NOMO-1 treated with dmso at 0.1 percent for 144 hours (cell line): ENCODE results near the gene CEP192.

Source experiments
- DNase-seq: peaks from one replicate; lab custom pipeline; 2025; ENCODE audit not compliant: unreplicated experiment; lab: John Stamatoyannopoulos, UW

CEP192 gene

DNA sequence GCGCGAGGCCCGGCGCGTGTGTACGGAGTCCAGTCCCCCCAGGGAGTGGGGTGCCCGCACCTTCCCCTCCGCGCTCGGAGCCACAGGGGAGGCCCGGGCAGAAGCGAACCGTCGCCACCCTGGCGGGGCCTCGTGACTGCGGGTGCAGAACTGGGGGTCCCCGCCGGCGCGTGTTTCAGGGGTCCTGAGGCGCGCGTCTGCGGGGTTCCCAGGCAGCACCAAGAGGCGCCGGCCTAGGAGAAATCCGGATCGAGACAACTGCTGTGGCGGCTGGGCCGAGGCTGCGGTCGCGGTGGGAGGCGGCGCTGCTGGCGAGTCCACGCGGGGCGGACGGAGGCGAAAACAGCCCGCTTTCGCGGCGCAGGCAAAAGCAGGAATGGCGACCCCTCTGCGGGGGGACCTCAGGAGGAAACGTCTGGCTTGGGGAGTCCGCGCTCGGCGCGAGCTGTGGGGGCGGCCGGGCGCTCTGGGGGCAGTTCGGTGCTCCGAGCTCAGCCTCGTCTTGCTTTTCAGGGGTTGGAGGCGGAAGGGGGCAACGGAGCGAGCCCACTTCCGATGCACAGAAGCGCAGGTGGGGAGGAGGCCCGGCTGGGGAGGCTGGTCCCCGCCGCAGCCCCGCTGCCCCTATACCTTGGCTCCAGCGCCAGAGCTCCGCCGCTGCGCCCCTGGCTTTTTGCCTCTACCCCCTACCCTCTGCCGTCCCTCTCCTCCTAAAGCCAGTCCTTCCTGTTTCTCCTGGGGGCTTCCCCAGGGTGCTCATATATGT is 145.9 kb downstream of the CEP192 start:
- no peak for DNase-seq

DNA sequence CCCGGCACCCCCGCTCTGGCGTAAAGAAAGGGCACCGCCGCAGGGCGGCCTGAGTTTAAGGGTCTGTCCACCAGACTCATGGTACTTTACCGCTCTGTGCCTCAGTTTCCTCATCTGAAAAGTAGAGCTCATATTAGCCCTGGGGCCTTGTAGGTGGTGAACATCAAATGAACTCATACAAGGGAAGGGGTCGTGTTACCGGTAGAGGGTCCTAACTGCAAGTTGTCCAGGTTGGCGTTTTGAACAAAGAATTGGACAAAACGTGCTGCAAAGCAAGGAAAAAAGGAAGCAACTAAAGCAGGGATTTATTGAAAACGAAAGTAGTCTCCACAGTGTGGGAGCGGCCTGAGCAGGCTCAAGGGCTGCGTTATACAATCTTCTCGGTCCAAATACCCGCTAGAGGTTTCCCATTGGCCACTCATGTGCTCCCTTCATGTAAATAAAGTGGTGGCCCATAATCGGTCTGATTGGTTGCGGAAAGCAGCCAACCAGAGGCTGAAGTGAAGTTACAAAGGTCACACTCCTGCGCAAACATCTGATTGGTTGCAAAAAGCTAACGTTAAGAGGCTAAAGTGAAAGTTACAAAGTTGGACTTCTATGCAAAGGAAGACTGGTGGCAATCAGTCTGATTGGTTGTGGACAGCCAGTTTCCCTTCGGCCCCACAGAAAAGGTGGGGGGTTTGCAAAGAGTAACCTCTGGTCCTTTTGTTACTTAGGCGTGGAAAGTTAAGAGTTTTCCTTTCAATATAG is 146.7 kb downstream of the CEP192 start:
- peak; percentile 80 for DNase-seq

DNA sequence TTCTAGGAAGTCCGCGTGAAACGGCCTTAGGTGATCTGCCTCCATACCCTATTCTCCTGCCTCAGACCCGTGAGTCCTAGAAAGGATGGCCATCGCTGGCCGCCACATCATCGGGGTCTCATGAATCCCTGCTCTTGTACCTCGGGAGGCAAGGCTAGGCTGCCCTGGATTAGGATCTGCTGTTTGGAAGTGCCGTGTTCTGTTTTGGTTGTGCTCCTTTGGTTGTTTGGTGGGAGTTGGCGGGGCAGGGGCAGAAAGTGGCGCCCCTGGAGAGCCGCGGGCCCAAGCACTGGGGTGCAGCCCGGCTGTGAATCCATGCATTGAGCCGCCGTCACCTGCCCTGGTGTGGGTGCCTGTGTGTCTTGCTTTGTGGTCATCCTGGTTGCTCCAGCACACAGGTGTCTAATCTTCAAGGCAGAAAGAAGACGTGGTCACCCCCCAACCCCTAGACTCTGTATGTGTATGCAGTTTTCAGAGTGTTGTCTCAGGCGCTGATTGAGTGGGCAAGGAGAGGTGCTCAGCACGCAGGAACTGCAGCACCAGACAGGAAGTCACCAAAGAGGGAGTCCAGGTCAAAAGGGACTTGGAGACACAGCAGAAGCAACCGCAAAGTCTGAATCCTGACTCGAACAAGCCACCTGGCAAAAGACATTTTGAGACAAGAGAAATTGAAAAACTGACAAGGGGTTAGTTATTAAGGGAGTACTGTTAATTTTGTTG is 147.4 kb downstream of the CEP192 start:
- no peak for DNase-seq

DNA sequence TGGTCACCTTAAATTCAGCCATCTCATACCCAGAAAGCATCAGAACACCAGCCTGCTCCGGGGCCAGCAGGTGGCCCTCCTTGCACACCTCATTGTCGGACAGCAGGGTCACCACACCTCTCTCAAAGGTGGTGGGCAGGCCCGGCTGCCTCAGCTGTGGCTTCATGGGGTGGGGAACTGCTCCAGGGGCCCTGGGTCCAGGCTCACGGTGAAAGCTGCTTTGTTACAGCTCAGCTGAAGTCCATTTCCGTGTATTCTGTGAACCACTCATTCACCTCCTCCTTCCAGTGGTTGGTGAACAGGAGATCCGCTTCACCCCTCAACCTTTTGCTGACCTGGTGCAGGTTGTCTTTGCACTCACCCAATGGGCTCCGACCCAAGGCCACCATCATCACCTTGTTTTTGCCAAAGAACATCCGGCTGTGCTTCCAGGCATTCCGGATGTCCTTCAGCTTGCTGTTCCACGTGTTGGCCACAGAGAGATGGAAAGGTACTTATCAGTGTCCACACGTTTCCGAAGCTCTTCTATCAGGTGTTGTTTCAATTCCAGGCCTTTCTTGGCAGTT is 148.8 kb downstream of the CEP192 start:
- no peak for DNase-seq

DNA sequence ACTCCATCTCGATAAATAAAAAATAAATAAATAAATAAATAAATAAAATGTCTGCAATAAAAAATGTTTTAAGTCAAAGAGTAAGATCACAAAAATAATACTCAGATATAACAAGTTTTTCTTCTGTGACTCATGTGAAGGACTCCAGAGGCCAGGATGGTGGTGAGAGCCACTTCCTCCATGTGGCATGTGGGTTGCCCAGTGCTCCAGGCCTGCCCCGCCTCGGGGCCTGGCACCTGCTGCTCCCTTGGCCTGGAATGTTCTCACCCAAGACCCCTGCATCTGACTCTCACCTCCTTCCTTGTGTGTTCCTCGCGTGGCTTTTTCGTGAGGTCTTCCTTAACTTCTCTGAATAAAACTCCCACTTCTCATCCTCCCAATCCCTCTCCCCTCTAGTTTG is 150.0 kb downstream of the CEP192 start:
- no peak for DNase-seq

DNA sequence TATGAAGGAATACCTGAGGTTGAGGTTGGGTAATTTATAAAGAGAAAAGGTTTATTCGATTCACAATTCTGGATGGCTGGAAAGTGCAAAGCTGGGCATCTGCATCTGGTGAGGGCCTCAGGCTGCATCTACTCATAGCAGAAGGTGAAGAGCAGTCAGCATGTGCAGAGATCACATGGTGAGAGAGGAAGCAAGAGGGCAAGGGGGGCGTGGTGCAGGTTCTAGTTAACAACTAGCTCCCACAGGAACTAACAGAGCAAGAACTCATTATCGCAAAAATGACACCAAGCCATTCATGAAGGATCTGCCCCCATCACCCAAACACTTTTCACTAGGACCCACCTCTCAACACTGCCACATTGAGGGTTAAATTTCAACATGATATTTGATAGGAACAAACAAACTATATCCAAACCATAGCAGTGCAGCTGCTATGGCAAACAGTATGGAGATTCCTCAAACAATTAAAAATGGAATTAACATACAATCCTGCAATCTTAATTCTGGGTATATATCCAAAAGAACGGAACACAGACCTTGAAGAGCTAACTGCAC is 154.6 kb downstream of the CEP192 start:
- DNase-seq = no peak

DNA sequence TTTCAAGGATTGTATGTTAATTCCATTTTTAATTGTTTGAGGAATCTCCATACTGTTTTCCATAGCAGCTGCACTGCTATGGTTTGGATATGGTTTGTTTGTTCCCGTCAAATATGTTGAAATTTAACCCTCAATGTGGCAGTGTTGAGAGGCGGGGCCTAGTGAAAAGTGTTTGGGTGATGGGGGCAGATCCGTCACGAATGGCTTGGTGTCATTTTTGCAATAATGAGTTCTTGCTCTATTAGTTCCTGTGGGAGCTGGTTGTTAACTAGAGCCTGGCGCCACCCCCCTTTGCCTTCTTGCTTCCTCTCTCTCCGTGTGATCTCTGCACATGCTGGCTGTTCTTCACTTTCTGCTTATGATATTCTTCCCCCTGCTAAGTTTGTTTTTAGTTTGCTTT is 156.0 kb downstream of the CEP192 start:
- DNase-seq = peak; percentile 49

DNA sequence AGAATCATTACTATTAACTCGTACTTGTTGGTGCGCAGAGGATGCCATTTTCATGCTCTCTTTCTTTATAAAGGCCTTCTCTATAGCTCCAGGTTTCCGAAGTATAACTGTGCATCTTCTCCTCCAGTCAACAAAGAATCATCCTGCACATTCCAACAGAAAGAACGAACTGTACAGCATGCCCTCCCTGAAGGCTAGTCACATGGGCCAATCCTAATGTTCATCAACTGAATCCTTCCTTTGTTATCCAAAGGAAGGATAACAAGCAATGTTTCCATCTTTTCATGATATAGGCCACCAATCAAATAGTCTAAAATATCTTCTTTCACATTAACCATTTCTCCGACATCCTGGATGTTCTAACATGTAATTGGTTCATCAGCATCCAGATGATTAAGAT is 160.5 kb downstream of the CEP192 start:
- no peak for DNase-seq

DNA sequence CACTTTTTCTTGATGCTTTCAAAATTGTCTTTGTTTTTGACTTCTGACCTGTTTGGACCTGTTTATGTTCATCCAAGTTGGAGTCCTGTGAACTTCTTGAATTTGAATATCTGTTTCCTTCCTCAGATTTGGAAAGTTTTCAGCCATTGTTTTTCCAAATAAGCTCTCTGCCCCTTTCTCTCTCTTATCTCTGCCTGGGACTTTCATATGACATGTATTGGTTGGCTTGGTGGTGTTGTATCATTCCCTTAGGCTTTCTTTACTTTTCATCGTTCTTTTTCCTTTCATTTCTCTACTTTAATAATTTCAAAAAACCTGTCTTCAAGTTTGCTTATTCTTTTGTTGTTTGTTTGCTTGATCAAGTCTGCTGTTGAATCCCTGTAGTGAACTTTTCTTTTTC is 167.3 kb downstream of the CEP192 start:
- no peak for DNase-seq

DNA sequence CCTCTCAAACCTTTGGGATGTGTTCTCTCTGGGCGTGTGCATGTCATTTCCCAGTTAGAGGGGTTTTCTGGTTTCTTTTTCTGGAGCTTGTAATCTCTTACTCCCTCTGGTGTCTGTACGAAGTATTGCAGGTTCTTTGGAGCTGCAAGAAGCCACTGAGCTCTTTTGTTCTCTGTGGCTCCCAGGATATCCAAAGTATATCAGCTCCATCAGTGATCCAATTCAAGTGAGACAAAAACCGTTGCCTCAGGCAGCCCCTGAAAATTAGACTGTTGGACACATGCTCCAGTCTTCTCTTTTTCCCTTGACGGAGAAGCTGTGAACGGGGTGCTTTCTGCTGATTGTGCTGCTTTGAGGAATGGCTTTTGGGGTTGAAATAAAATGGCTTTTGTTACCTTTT is 168.4 kb downstream of the CEP192 start:
- peak; percentile 27 for DNase-seq

DNA sequence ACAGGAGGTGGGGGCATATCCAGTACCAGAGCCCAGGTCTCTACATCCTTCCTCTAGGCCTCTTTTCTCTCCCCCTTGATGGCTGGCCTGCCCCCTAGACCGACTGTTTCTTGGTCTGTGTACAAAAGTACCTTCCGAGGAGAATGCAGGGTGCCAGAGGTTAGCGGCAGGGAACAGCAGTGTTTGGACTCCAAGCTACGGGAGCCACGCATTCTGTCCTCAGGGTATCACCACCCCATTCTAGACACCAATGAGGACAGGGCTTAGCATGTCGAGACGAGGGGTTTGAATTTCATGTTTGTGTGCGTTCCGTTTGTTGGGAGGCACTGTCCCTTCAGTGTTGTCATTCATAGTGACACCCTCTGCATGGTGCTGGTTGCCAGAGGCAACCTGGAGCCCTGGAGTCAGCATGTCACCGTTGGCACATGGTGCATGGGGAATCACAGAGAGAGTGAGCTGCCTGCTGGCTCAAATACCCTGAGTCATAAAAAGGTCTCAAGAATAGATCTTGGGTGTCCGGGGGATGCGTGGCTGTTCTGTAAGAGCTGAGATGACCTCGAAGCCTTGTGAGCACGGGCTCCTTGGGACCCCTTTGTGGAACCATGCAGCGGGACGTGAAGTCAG is 170.2 kb downstream of the CEP192 start:
- no peak for DNase-seq

DNA sequence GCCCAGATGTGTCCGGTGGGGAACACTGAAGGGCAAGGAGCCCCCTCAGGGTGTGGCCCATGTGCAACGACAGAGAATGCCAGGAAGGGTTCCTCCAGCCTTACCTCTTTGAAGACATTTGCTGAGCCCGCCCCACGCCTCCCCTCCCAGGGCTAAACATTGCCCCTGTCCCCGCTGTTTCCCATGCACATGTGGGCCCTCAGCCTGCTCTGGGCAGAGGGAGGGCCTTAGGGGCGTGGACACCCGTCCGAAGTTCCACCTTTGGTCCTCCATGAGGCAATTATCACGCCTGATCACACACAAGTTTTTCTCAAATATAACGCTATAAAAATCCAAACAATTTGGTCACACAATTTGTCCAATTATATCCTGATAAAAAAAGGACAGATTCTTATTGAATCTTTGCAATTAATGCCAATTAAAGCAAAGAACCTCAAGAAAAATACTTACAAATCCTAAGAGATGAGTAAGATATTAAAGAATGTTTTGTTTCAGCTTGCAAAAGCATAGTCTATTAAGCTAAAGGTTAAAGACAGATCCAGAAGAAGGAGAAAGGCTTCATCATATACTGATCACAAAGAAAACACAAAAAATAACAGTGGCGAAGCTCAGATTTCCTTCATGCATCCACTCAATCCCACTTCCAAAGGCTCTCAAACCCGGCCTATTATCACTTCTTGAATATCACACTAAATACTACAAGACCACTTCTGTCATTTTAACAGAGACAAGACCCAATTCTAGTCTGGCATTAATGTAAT is 172.2 kb downstream of the CEP192 start:
- DNase-seq = no peak

DNA sequence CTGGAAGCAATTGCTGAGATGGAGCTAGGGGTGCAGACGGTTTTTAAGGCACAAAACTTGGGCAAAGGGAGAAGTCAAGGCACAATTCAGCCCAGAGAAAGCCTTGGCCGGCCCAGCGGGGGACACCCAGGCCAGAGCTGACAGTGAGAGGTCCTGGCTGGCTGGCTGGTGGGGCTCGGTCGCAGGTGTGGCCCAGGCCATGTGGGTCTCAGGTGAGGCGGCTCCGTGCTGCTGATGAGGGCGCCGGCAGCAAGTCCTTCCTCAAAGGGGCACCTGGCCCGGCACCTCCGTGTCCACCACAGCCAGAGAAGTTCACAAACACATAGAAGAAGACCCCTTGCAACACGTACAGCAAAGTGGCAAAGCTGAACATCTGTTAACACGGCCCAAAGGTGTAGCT is 173.2 kb downstream of the CEP192 start:
- no peak for DNase-seq

DNA sequence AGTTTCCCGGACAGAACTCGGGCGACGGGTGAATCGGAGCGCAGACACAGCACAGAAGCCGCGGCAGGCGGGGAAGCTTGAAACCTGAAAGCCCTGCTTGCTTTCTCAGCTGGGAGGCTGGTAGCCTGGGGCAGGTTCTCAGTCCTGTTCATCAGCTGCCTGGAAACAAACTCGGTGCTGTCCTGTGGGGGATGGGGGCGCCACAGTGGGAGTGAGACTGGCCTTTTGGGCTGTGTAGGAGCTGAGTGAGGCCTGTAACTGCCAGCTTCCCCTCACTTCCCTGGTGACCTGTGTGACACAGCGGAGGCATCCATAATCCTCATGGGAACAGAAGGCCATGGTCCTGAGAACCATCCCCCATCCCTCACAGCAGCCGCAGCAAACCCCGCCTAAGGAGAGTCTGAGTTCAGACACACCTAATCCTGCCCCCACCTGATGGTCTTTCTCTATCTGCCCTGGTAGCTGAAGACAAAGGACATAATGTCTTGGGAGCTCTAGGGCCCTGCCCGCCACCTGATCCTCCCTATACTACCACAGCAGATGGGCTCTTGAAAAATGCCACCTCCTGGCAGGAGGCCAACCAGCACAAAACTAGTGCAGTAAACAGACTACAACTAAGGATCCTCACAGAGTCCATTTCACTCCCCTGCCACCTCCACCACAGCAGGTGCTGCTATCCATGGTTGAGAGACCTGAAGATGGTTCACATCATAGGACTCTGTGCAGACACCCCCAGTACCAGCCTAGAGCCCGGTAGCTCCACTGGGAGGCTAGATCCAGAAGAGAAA is 174.7 kb downstream of the CEP192 start:
- no peak for DNase-seq

DNA sequence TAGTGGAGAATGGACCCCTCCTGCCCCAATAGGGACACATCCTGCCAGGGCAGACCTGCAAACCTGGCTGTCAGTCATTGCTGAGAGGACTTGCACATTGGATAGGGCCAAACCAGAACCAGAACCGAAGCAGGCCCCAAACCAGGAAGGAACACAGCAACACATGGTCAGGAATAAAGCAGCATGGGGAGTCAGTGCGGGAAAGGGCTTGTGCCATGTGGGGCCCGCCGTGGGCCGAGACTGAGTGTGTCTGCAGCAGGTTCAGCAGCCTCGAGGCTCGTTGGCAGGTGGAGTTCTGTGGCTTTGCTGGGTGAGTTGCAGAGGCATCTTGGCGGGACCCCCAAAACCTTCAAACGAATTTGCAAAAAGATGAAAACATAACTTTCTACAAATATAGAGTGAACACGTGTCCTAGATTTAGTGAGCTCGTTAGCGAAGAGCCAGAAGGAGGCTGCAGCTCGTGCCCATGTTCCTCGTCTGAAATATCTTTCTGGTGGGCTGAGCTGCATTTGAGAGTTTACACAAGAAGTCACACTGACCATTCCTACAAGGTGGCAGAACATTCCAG is 182.5 kb downstream of the CEP192 start:
- DNase-seq = no peak
